ENCODE results near the gene NDUFC1. TPM values are rescaled to one million over a fixed set of nuclear protein-coding genes. Genes with fewer than 3 reads are reported as not detected.

Gene NDUFC1
- 61.7 to 72.3 TPM (median 64.5 TPM) in 3 replicates for total RNA-seq (2021)
- Bru-seq, nascent RNA = percentile 76 among the genes with signal in this experiment
- long read RNA-seq, experiment 1, transcript NDUFC1-210 (5 exons, 725 nt) = minor isoform, 14 of 180 reads
- long read RNA-seq, experiment 1, transcript NDUFC1-209 (5 exons, 1,198 nt) = major isoform, 26 of 180 reads
- long read RNA-seq, experiment 1, partial matches to known transcripts = 123 of 180 reads
- long read RNA-seq, experiment 1, other reads (novel, unspliced or antisense) = 14 of 180 reads
- long read RNA-seq, experiment 2, transcript NDUFC1-209 (5 exons, 1,198 nt) = major isoform, 18 of 142 reads
- long read RNA-seq, experiment 2, partial matches to known transcripts = 115 of 142 reads
- long read RNA-seq, experiment 2, other reads (novel, unspliced or antisense) = 7 of 142 reads
- long read RNA-seq, experiment 3, transcript NDUFC1-209 (5 exons, 1,198 nt) = major isoform, 18 of 29 reads
- long read RNA-seq, experiment 3, partial matches to known transcripts = 1 of 29 reads
- long read RNA-seq, experiment 3, other reads (novel, unspliced or antisense) = 9 of 29 reads

GRCh38 chr4:139301821-139302611 is at the start of gene NDUFC1:
TSS of gene NDUFC1 (minus strand) at chr4:139302477. CDS start at chr4:139295798, 6,679 bp downstream.
- ChIA-PET CTCF (interaction anchor here (0.6 to 2.1 kb wide), 8 partner anchors 20 to 272 kb away, joined by 3 to 11 read pairs (median 6); partner anchors contain the start of genes ELF2 and MGARP), POLR2A (interaction anchor here (0.7 to 3.5 kb wide), 12 partner anchors 10 to 286 kb away, joined by 3 to 59 read pairs (median 4); partner anchors contain the start of genes ELF2 and NOCT)
- Mint-ChIP-seq H3K4me3 (peak within 1 kb of the TSS; percentile 99), H3K9me3 (peaks cover 10% of the 10 kb centered on the region), H3K36me3 (peaks cover 46% of the 10 kb centered on the region), H3K27ac (peak within 1 kb of the TSS; percentile 99), H3K4me1 (peaks cover 37% of the 10 kb centered on the region), H3K27me3 (ENCODE audit: low read depth) (peaks cover 2% of the 10 kb centered on the region; the same call in 1 of the 2 replicates)
- TF ChIP-seq, protein P1, sequence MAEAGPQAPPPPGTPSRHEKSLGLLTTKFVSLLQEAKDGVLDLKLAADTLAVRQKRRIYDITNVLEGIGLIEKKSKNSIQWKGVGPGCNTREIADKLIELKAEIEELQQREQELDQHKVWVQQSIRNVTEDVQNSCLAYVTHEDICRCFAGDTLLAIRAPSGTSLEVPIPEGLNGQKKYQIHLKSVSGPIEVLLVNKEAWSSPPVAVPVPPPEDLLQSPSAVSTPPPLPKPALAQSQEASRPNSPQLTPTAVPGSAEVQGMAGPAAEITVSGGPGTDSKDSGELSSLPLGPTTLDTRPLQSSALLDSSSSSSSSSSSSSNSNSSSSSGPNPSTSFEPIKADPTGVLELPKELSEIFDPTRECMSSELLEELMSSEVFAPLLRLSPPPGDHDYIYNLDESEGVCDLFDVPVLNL (CRISPR knock-in tag; IDR thresholded peaks at IDR 0.05; ENCODE audit: borderline replicate concordance, low read depth) = 0 out of 2 replicates have a peak, but pooled peaks have one; percentile 8
- TF ChIP-seq NFATC4 (CRISPR knock-in tag; IDR thresholded peaks at IDR 0.05) (no peak), FOXP1 (CRISPR knock-in tag; IDR thresholded peaks at IDR 0.05; ENCODE audit: borderline replicate concordance) (0 out of 2 replicates have a peak, but pooled peaks have one; percentile 64), TEAD1 (CRISPR knock-in tag; IDR thresholded peaks at IDR 0.05) (0 out of 2 replicates have a peak, but pooled peaks have one; percentile 15), NR3C1 (CRISPR knock-in tag; conservative IDR thresholded peaks at IDR 0.05; ENCODE audit: low read depth) (no peak), TEAD4 (CRISPR knock-in tag; IDR thresholded peaks at IDR 0.05) (0 out of 2 replicates have a peak, but pooled peaks have one; percentile 6), ZNF317 (CRISPR knock-in tag; IDR thresholded peaks at IDR 0.05; ENCODE audit: borderline replicate concordance, low read depth) (no peak)
- ATAC-seq (peak; percentile 41), DNase-seq (ENCODE audit: low spot score) (peak; percentile 45)

GRCh38 chr4:139337612-139338011 is 35.3 kb upstream of the NDUFC1 start:
- ATAC-seq = no peak
- Mint-ChIP-seq H3K9me3 (no peaks in the 10 kb centered on the region), H3K4me1 (no peaks in the 10 kb centered on the region), H3K27ac (peak overlapping the region; percentile 38; the same call in 1 of the 2 replicates), H3K4me3 (no peak overlapping the region), H3K36me3 (peaks cover 46% of the 10 kb centered on the region), H3K27me3 (ENCODE audit: low read depth) (no peaks in the 10 kb centered on the region)
- POLR2A ChIA-PET = no interaction called here
- TF ChIP-seq SMAD3 (CRISPR knock-in tag; IDR thresholded peaks at IDR 0.05; ENCODE audit: borderline replicate concordance) = no peak
- no peak for TF ChIP-seq FOXP1 (CRISPR knock-in tag; IDR thresholded peaks at IDR 0.05; ENCODE audit: borderline replicate concordance)
- TF ChIP-seq PRRX2 (CRISPR knock-in tag; IDR thresholded peaks at IDR 0.05) = no peak
- no peak for TF ChIP-seq NR2C2 (CRISPR knock-in tag; IDR thresholded peaks at IDR 0.05)
- no peak for TF ChIP-seq ZNF416 (CRISPR knock-in tag; IDR thresholded peaks at IDR 0.05)
- TF ChIP-seq GTF2I (CRISPR knock-in tag; conservative IDR thresholded peaks at IDR 0.05) = no peak
- no peak for TF ChIP-seq ZBTB43 (CRISPR knock-in tag; IDR thresholded peaks at IDR 0.05)
- TF ChIP-seq ATF6 (CRISPR knock-in tag; IDR thresholded peaks at IDR 0.05) = no peak
- no peak for TF ChIP-seq NR1H2 (CRISPR knock-in tag; IDR thresholded peaks at IDR 0.05)
- TF ChIP-seq, protein P2, sequence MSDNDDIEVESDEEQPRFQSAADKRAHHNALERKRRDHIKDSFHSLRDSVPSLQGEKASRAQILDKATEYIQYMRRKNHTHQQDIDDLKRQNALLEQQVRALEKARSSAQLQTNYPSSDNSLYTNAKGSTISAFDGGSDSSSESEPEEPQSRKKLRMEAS (CRISPR knock-in tag; IDR thresholded peaks at IDR 0.05) = no peak
- no peak for TF ChIP-seq ZNF263 (CRISPR knock-in tag; IDR thresholded peaks at IDR 0.05; ENCODE audit: low read depth)
- TF ChIP-seq CREB1 (CRISPR knock-in tag; IDR thresholded peaks at IDR 0.05) = no peak
- no peak for TF ChIP-seq CBFB (CRISPR knock-in tag; IDR thresholded peaks at IDR 0.05; ENCODE audit: low read depth)
- TF ChIP-seq NR3C1 (CRISPR knock-in tag; conservative IDR thresholded peaks at IDR 0.05; ENCODE audit: low read depth) = no peak
- no peak for TF ChIP-seq EMX1 (CRISPR knock-in tag; IDR thresholded peaks at IDR 0.05)
- no peak for TF ChIP-seq ZNF512 (CRISPR knock-in tag; IDR thresholded peaks at IDR 0.05; ENCODE audit: borderline replicate concordance)
- no peak for TF ChIP-seq SOX15 (CRISPR knock-in tag; IDR thresholded peaks at IDR 0.05)
- TF ChIP-seq IRF2 (CRISPR knock-in tag; IDR thresholded peaks at IDR 0.05; ENCODE audit: borderline replicate concordance, low read depth) = no peak
- TF ChIP-seq, protein P3, sequence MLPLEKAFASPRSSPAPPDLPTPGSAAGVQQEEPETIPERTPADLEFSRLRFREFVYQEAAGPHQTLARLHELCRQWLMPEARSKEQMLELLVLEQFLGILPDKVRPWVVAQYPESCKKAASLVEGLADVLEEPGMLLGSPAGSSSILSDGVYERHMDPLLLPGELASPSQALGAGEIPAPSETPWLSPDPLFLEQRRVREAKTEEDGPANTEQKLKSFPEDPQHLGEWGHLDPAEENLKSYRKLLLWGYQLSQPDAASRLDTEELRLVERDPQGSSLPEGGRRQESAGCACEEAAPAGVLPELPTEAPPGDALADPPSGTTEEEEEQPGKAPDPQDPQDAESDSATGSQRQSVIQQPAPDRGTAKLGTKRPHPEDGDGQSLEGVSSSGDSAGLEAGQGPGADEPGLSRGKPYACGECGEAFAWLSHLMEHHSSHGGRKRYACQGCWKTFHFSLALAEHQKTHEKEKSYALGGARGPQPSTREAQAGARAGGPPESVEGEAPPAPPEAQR (CRISPR knock-in tag; IDR thresholded peaks at IDR 0.05) = no peak
- DNase-seq (ENCODE audit: low spot score) = no peak
- CTCF ChIA-PET = no interaction called here

All from WTC11 (cell line).